Measurements from ENCODE around the gene PIK3CA.

The PIK3CA gene

DNA sequence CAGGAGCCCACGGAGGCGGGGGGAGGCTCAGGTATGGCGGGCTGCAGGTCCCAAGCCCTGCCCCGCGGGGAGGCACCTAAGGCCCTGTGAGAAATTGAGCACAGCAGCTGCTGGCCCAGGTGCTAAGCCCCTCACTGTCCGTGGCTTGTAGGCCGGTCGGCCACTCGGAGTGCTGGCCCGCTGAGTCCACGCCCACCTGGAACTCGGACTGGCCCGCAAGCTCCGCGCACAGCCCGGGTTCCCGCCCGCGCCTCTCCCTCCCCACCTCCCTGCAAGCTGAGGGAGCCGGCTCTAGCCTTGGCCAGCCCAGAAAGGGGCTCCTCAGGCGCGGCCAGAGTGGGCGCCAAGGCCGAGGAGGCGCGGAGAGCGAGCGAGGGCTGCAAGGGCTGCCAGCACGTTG is 115.0 kb downstream of the PIK3CA start:
- POLR2A ChIA-PET = no interaction called here
- CTCF ChIA-PET = no interaction called here

DNA sequence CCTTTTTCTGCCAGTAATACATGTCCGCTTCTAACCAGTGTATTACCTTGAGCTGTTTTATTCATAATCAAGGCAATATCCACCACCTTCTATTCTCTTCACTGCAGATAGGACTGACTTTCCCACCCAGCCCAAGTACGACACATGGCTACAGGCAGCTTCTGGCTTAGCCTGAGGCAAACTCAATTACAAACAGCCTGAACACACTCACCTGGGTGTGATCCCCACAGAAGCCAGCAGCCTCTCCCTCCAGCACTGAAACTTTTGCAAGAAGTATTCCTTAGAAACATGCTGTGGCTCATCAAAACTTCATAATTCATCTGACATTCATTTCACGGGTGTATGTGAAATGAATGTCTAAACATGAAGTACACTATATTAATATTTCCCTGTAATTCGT is 116.3 kb downstream of the PIK3CA start:
- DNase-seq (ENCODE audit: extremely low spot score) = no peak
- ChIA-PET CTCF (no interaction called here), POLR2A (no interaction called here)
- TF ChIP-seq ELF4 (IDR thresholded peaks at IDR 0.05) (no peak), SUZ12 (IDR thresholded peaks at IDR 0.05) (no peak), FOXA1 (IDR thresholded peaks at IDR 0.05) (no peak)

More for the DNA sequence above, 115.0 kb downstream of the PIK3CA start:
- TF ChIP-seq SUZ12 (IDR thresholded peaks at IDR 0.05) (no peak), BHLHE40 (IDR thresholded peaks at IDR 0.05; ENCODE audit: borderline replicate concordance) (no peak), L3MBTL2 (conservative IDR thresholded peaks at IDR 0.05) (no peak), ELF4 (IDR thresholded peaks at IDR 0.05) (no peak), FOXK2 (IDR thresholded peaks at IDR 0.05) (no peak), ARNT (IDR thresholded peaks at IDR 0.05) (no peak), FOXM1 (IDR thresholded peaks at IDR 0.05; ENCODE audit: borderline replicate concordance) (no peak), ZNF384 (IDR thresholded peaks at IDR 0.05) (no peak), LEF1 (IDR thresholded peaks at IDR 0.05; ENCODE audit: borderline replicate concordance) (no peak), CTBP1 (IDR thresholded peaks at IDR 0.05; ENCODE audit: borderline replicate concordance) (no peak), TARDBP (IDR thresholded peaks at IDR 0.05) (no peak), NFRKB (IDR thresholded peaks at IDR 0.05) (no peak), FOXA1 (IDR thresholded peaks at IDR 0.05) (no peak), SP1 (IDR thresholded peaks at IDR 0.05) (no peak), HDGF (IDR thresholded peaks at IDR 0.05; ENCODE audit: borderline replicate concordance) (no peak)
- TF ChIP-seq, protein P1, sequence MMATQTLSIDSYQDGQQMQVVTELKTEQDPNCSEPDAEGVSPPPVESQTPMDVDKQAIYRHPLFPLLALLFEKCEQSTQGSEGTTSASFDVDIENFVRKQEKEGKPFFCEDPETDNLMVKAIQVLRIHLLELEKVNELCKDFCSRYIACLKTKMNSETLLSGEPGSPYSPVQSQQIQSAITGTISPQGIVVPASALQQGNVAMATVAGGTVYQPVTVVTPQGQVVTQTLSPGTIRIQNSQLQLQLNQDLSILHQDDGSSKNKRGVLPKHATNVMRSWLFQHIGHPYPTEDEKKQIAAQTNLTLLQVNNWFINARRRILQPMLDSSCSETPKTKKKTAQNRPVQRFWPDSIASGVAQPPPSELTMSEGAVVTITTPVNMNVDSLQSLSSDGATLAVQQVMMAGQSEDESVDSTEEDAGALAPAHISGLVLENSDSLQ (IDR thresholded peaks at IDR 0.05) = no peak
- no peak for DNase-seq (ENCODE audit: extremely low spot score)

DNA sequence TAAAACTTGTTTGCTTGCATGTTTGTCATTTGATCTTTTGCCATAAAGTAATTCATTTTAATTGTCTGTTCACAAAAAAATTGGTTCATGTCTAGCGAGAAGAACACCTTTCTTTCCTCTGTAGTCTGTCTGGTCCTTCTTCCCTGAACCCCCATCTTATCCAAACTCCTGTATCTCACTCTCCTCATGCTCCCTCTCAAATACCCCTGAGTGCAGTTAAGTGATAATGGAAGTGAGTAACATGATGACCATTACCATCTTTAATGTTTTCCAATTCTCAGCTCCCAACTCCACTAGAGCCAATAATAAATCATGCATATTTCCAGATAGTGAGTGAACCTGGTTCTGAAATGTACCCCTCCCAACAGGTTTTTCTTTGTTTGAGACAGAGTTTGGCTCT is 116.9 kb downstream of the PIK3CA start:
- ChIA-PET POLR2A (no interaction called here), CTCF (no interaction called here)
- no peak for DNase-seq (ENCODE audit: extremely low spot score)
- TF ChIP-seq BHLHE40 (IDR thresholded peaks at IDR 0.05; ENCODE audit: borderline replicate concordance) (no peak), HDGF (IDR thresholded peaks at IDR 0.05; ENCODE audit: borderline replicate concordance) (no peak), ZNF384 (IDR thresholded peaks at IDR 0.05) (no peak), L3MBTL2 (conservative IDR thresholded peaks at IDR 0.05) (no peak), FOXA1 (IDR thresholded peaks at IDR 0.05) (no peak), SUZ12 (IDR thresholded peaks at IDR 0.05) (no peak), FOXK2 (IDR thresholded peaks at IDR 0.05) (no peak), ARNT (IDR thresholded peaks at IDR 0.05) (no peak), FOXM1 (IDR thresholded peaks at IDR 0.05; ENCODE audit: borderline replicate concordance) (no peak), ELF4 (IDR thresholded peaks at IDR 0.05) (no peak), CTBP1 (IDR thresholded peaks at IDR 0.05; ENCODE audit: borderline replicate concordance) (no peak), LEF1 (IDR thresholded peaks at IDR 0.05; ENCODE audit: borderline replicate concordance) (no peak), SP1 (IDR thresholded peaks at IDR 0.05) (no peak), TARDBP (IDR thresholded peaks at IDR 0.05) (no peak), NFRKB (IDR thresholded peaks at IDR 0.05) (no peak)
- TF ChIP-seq, protein P1 (IDR thresholded peaks at IDR 0.05) = no peak

DNA sequence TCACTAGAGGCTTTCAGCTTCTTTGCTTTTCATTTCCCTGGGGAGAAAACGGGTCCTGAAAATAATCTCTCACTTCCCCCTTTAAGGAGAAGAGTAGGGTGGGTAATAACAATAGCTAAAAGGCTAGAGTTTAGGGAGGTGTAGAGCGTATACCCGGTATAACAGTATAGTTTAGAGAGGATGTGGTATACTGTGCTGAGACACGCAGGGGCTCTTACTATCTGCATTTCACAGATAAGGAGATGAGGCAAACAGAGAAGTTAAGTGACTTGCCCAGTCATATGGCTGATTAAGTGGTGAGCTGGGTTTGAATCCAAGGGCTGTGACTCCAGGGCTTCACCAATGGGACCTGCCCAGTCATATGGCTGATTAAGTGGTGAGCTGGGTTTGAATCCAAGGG is 117.7 kb downstream of the PIK3CA start:
- CTCF ChIA-PET = no interaction called here
- POLR2A ChIA-PET = interaction anchor here (1.8 kb wide), 1 partner anchor 9 kb away, joined by 4 read pairs; no protein-coding TSS in a partner anchor
- TF ChIP-seq FOXK2 (IDR thresholded peaks at IDR 0.05) (no peak), ELF4 (IDR thresholded peaks at IDR 0.05) (no peak), NFRKB (IDR thresholded peaks at IDR 0.05) (no peak), ARNT (IDR thresholded peaks at IDR 0.05) (no peak), ZNF384 (IDR thresholded peaks at IDR 0.05) (no peak), SP1 (IDR thresholded peaks at IDR 0.05) (no peak), CTBP1 (IDR thresholded peaks at IDR 0.05; ENCODE audit: borderline replicate concordance) (no peak), BHLHE40 (IDR thresholded peaks at IDR 0.05; ENCODE audit: borderline replicate concordance) (no peak), HDGF (IDR thresholded peaks at IDR 0.05; ENCODE audit: borderline replicate concordance) (no peak), FOXA1 (IDR thresholded peaks at IDR 0.05) (no peak), FOXM1 (IDR thresholded peaks at IDR 0.05; ENCODE audit: borderline replicate concordance) (no peak), LEF1 (IDR thresholded peaks at IDR 0.05; ENCODE audit: borderline replicate concordance) (no peak), L3MBTL2 (conservative IDR thresholded peaks at IDR 0.05) (no peak), SUZ12 (IDR thresholded peaks at IDR 0.05) (no peak), TARDBP (IDR thresholded peaks at IDR 0.05) (no peak)
- TF ChIP-seq, protein P1 (IDR thresholded peaks at IDR 0.05) = no peak
- DNase-seq (ENCODE audit: extremely low spot score) = no peak

DNA sequence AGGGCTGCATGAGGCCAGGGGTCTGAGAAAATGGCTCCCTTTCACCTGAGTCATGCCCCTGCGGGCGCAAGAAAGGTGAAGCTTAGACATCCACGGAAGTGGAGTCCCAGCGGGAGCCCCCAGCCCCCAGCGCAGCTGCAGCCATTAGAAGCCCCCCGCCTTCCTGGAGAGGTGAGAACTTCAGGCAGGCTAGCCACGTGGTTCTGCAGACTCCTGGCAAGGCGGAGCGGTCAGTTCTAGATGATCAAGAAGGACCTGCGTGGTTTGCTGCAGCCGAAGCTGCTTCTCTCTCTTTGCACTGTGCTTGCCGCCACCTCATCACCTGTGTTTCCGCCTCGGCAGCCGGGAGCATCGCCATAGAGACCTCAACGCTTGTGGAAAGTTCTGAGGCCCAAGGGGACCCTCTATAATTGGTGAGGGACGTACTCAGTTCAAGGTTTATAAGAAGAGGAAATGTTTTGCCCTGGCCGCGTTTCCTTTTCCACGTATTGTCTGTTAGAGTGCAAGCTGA is 118.6 kb downstream of the PIK3CA start:
- DNase-seq (ENCODE audit: extremely low spot score) = no peak
- no peak for TF ChIP-seq BHLHE40 (IDR thresholded peaks at IDR 0.05; ENCODE audit: borderline replicate concordance)
- no peak for TF ChIP-seq HDGF (IDR thresholded peaks at IDR 0.05; ENCODE audit: borderline replicate concordance)
- TF ChIP-seq, protein P1 (IDR thresholded peaks at IDR 0.05) = no peak
- TF ChIP-seq SUZ12 (IDR thresholded peaks at IDR 0.05) = no peak
- no peak for TF ChIP-seq FOXM1 (IDR thresholded peaks at IDR 0.05; ENCODE audit: borderline replicate concordance)
- no peak for TF ChIP-seq FOXK2 (IDR thresholded peaks at IDR 0.05)
- no peak for TF ChIP-seq ARNT (IDR thresholded peaks at IDR 0.05)
- no peak for TF ChIP-seq FOXA1 (IDR thresholded peaks at IDR 0.05)
- TF ChIP-seq ZNF384 (IDR thresholded peaks at IDR 0.05) = no peak
- TF ChIP-seq ELF4 (IDR thresholded peaks at IDR 0.05) = no peak
- no peak for TF ChIP-seq TARDBP (IDR thresholded peaks at IDR 0.05)
- TF ChIP-seq LEF1 (IDR thresholded peaks at IDR 0.05; ENCODE audit: borderline replicate concordance) = no peak
- TF ChIP-seq L3MBTL2 (conservative IDR thresholded peaks at IDR 0.05) = no peak
- TF ChIP-seq CTBP1 (IDR thresholded peaks at IDR 0.05; ENCODE audit: borderline replicate concordance) = no peak
- no peak for TF ChIP-seq SP1 (IDR thresholded peaks at IDR 0.05)
- TF ChIP-seq NFRKB (IDR thresholded peaks at IDR 0.05) = no peak
- ChIA-PET POLR2A (interaction anchor here (1.8 kb wide), 1 partner anchor 9 kb away, joined by 4 read pairs; no protein-coding TSS in a partner anchor), CTCF (no interaction called here)

All from HEK293T (cell line).